ENCODE measurements around the gene PACS1. TPM values are rescaled to one million over a fixed set of nuclear protein-coding genes. Genes with fewer than 3 reads are reported as not detected.
A peak's percentile ranks its signal among the peaks of the same experiment; 100 is the strongest.

Gene PACS1
- total RNA-seq, 1 experiment from 2014 or later, result 91.8 TPM

DNA sequence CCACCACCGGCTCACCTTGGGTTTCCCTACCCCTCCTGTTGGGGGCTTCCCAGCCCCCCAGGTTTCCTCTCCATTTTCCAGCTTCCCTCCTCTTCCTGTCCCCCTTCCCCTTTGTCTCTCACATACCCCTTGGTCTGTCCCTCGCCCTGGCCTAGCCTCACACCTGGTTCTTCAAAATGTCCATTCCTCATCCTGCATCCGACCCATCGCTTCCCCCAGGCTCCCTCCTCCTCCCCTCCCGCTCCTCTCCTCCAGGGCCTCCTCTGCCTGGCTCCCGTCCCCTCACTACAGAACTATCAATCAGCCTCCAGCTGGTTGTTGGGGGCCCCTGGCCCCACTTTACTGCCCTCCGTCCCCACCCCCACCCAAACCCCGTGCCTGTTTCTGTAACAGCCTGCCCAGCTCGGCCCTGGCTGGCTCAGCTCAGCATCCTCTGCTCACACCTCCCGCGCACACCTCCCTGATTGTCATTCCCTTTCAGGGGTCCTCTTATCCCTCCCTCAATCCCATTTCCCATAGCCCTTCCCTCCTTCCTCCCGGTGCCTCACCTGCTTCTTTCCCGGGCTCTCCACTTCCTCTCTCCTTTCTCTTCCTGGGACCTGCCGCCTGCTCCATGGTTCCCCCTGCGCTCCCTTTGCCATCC lies 209.1 kb downstream of the PACS1 start:
- TF ChIP-seq, protein P1, sequence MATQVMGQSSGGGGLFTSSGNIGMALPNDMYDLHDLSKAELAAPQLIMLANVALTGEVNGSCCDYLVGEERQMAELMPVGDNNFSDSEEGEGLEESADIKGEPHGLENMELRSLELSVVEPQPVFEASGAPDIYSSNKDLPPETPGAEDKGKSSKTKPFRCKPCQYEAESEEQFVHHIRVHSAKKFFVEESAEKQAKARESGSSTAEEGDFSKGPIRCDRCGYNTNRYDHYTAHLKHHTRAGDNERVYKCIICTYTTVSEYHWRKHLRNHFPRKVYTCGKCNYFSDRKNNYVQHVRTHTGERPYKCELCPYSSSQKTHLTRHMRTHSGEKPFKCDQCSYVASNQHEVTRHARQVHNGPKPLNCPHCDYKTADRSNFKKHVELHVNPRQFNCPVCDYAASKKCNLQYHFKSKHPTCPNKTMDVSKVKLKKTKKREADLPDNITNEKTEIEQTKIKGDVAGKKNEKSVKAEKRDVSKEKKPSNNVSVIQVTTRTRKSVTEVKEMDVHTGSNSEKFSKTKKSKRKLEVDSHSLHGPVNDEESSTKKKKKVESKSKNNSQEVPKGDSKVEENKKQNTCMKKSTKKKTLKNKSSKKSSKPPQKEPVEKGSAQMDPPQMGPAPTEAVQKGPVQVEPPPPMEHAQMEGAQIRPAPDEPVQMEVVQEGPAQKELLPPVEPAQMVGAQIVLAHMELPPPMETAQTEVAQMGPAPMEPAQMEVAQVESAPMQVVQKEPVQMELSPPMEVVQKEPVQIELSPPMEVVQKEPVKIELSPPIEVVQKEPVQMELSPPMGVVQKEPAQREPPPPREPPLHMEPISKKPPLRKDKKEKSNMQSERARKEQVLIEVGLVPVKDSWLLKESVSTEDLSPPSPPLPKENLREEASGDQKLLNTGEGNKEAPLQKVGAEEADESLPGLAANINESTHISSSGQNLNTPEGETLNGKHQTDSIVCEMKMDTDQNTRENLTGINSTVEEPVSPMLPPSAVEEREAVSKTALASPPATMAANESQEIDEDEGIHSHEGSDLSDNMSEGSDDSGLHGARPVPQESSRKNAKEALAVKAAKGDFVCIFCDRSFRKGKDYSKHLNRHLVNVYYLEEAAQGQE (IDR thresholded peaks at IDR 0.05; ENCODE audit: insufficient read depth in 1 of 2, low read depth in 2 of 2, low read length in 1 of 2), result no peak
- TF ChIP-seq, protein P2, sequence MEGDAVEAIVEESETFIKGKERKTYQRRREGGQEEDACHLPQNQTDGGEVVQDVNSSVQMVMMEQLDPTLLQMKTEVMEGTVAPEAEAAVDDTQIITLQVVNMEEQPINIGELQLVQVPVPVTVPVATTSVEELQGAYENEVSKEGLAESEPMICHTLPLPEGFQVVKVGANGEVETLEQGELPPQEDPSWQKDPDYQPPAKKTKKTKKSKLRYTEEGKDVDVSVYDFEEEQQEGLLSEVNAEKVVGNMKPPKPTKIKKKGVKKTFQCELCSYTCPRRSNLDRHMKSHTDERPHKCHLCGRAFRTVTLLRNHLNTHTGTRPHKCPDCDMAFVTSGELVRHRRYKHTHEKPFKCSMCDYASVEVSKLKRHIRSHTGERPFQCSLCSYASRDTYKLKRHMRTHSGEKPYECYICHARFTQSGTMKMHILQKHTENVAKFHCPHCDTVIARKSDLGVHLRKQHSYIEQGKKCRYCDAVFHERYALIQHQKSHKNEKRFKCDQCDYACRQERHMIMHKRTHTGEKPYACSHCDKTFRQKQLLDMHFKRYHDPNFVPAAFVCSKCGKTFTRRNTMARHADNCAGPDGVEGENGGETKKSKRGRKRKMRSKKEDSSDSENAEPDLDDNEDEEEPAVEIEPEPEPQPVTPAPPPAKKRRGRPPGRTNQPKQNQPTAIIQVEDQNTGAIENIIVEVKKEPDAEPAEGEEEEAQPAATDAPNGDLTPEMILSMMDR (IDR thresholded peaks at IDR 0.05), result no peak
- TF ChIP-seq TCF7L2 (IDR thresholded peaks at IDR 0.05; ENCODE audit: low read depth, low read length) (no peak), POLR2AphosphoS5 (IDR thresholded peaks at IDR 0.05; ENCODE audit: low read depth, low read length) (no peak), SIN3A (IDR thresholded peaks at IDR 0.05; ENCODE audit: borderline replicate concordance, insufficient read depth, low read depth, low read length) (no peak)
- in situ Hi-C loops (cut with HindIII; ENCODE audit: low pct_unique_long_range_greater_than_20kb, low sequenced_read_pairs), result no loop called here
- no peaks in the 10 kb centered on the region for H3K36me3 ChIP-seq (ENCODE audit: control insufficient read depth, insufficient read depth, low read length)
- ATAC-seq (no peak), DNase-seq (ENCODE audit: low read depth, low spot score) (no peak)
- no TSS peak for BruUV-seq (replicated peaks)
- POLR2A ChIA-PET, result interaction anchor here (0.8 kb wide), 1 partner anchor 10 kb away, joined by 7 read pairs; the partner anchor contains the start of gene YIF1A
- H3K4me1 ChIP-seq (ENCODE audit: control insufficient read depth, insufficient read depth, low read length), result peaks cover 32% of the 10 kb centered on the region
- no peaks in the 10 kb centered on the region for H3K27me3 ChIP-seq (ENCODE audit: control insufficient read depth, insufficient read depth, low read length)
- CTCF ChIA-PET, result interaction anchor here (0.6 to 0.8 kb wide), 2 partner anchors 34 to 127 kb away, joined by 3 to 27 read pairs; no protein-coding TSS in a partner anchor
- no peaks in the 10 kb centered on the region for H3K9me3 ChIP-seq (ENCODE audit: control insufficient read depth, insufficient read depth, low read depth, low read length)
- intact Hi-C loops (cut with micrococcal nuclease; ENCODE audit: unreplicated experiment), result no loop called here
- no peak overlapping the region for H3K27ac ChIP-seq (ENCODE audit: low read length)
- 0 out of 4 replicates have a peak overlapping the region, but pooled peaks of 1 of the 2 experiments have one; percentile 40 for H3K4me3 ChIP-seq (ENCODE audit: low read depth in 2 of 2, low read length in 2 of 2)

DNA sequence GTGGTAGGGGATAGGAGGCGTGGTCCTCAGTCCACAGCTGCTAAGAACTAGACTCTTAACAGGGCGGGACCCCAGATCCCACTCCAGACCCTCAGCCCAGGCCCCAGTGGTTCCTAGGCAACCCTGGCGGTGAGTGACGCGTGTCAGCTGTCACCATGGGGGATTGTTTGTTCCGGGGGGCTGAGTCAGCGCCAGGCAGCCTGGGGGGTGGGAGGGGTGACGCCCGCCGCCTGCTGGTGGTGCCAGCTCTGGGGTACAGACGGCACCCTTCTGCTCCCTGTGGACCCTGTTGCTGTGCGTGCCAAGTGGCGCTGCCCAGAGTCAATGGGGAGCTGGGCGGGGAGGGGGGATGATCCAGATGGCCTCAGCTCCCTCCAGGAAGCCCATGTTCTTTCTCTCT lies 210.4 kb downstream of the PACS1 start:
- TF ChIP-seq, protein P1 (IDR thresholded peaks at IDR 0.05; ENCODE audit: insufficient read depth in 1 of 2, low read depth in 2 of 2, low read length in 1 of 2), result no peak
- TF ChIP-seq POLR2AphosphoS5 (IDR thresholded peaks at IDR 0.05; ENCODE audit: low read depth, low read length) (no peak), SIN3A (IDR thresholded peaks at IDR 0.05; ENCODE audit: borderline replicate concordance, insufficient read depth, low read depth, low read length) (no peak), TCF7L2 (IDR thresholded peaks at IDR 0.05; ENCODE audit: low read depth, low read length) (no peak)
- TF ChIP-seq, protein P2 (IDR thresholded peaks at IDR 0.05), result no peak
- ATAC-seq, result no peak
- ChIA-PET CTCF (no interaction called here), POLR2A (interaction anchor here (1.2 to 1.4 kb wide), 2 partner anchors 9 to 11 kb away, joined by 4 to 9 read pairs; partner anchors contain the start of genes TMEM151A and YIF1A)
- no TSS peak for BruUV-seq (replicated peaks)
- no peak overlapping the region for H3K4me3 ChIP-seq (ENCODE audit: low read depth in 2 of 2, low read length in 2 of 2)
- intact Hi-C loops (cut with micrococcal nuclease; ENCODE audit: unreplicated experiment) (no loop called here), in situ Hi-C loops (cut with HindIII; ENCODE audit: low pct_unique_long_range_greater_than_20kb, low sequenced_read_pairs) (no loop called here)
- H3K9me3 ChIP-seq (ENCODE audit: control insufficient read depth, insufficient read depth, low read depth, low read length), result no peaks in the 10 kb centered on the region
- no peaks in the 10 kb centered on the region for H3K36me3 ChIP-seq (ENCODE audit: control insufficient read depth, insufficient read depth, low read length)
- peaks cover 38% of the 10 kb centered on the region for H3K4me1 ChIP-seq (ENCODE audit: control insufficient read depth, insufficient read depth, low read length)
- H3K27me3 ChIP-seq (ENCODE audit: control insufficient read depth, insufficient read depth, low read length), result no peaks in the 10 kb centered on the region
- DNase-seq (ENCODE audit: low read depth, low spot score), result no peak
- H3K27ac ChIP-seq (ENCODE audit: low read length), result no peak overlapping the region

All from Panc1 (cell line).